Thymus (tissue), 11 donors: Measurements from ENCODE around the gene DICER1. TPM values are rescaled to one million over a fixed set of nuclear protein-coding genes. Genes with fewer than 3 reads are reported as not detected.

Source experiments
- DNase-seq, 9 donors: peaks; one replicate each; pipeline ENCODE4 v3.0.0-alpha.2; 2013; ENCODE audit warnings: low spot score in 9 of 9, low read depth in 6 of 9, missing footprints in 1 of 9
- H3K27ac ChIP-seq, 2 donors: one replicate each; pipeline ENCODE4 v1.5.1; 2013; ENCODE audit warnings: control low read depth in 1 of 2, low read depth in 1 of 2, low read length in 1 of 2, mild to moderate bottlenecking in 1 of 2, moderate library complexity in 1 of 2
- H3K27me3 ChIP-seq, 2 donors: one replicate each; pipeline ENCODE4 v1.5.1; 2013; ENCODE audit warnings: low read length in 1 of 2; ENCODE audit not compliant: control insufficient read depth in 2 of 2, insufficient read depth in 1 of 2
- H3K36me3 ChIP-seq, 2 donors: one replicate each; pipeline ENCODE4 v1.5.1; 2013; ENCODE audit warnings: low read length in 1 of 2, mild to moderate bottlenecking in 1 of 2, moderate library complexity in 1 of 2; ENCODE audit not compliant: control insufficient read depth in 2 of 2, insufficient read depth in 2 of 2
- H3K4me1 ChIP-seq, 2 donors: one replicate each; pipeline ENCODE4 v1.5.1; 2013; ENCODE audit warnings: low read length in 2 of 2; ENCODE audit not compliant: control insufficient read depth in 2 of 2, insufficient read depth in 2 of 2
- H3K4me3 ChIP-seq, 2 donors: one replicate each; pipeline ENCODE4 v1.5.1; 2013; ENCODE audit warnings: low read length in 2 of 2, control low read depth in 1 of 2, mild to moderate bottlenecking in 1 of 2
- H3K9me3 ChIP-seq, 2 donors: one replicate each; pipeline ENCODE4 v1.5.1; 2013; ENCODE audit warnings: low read length in 1 of 2, mild to moderate bottlenecking in 1 of 2; ENCODE audit not compliant: control insufficient read depth in 2 of 2, insufficient read depth in 1 of 2
- WGBS: extraction: QIAGEN DNeasy Blood & Tissue Kit; methylation state at CpG from one replicate; pipeline ENCODE4 v1.1.7; 2013; 5-methylcytosine and 5-hydroxymethylcytosine counted together
- polyA plus RNA-seq: library from polyadenylated mRNA; stranded (reverse); fragments of 200-250 nt; gene quantifications from one replicate; pipeline ENCODE4 v1.2.3, GENCODE V29; 2013
- total RNA-seq: library from RNA; stranded (reverse); fragments of 120-200 nt; gene quantifications from one replicate; pipeline ENCODE4 v1.2.4, GENCODE V29; 2013
- donor health status: healthy.

The DICER1 gene
- total and polyA plus RNA-seq, 2 donors = 14.8 to 33.3 TPM

- Histone ChIP-seq H3K27ac (no peak overlapping the region), H3K4me1 (peaks cover 0 to 12% of the 10 kb centered on the region in 2 donors)
- WGBS = 95% methylated on average over 3 of the region's 3 CpGs
These were observed 31.1 kb upstream of the DICER1 start for GRCh38 chr14:95188380-95188779.

GRCh38 chr14:95185767-95186392 lies 28.6 kb upstream of the DICER1 start:
- peaks cover 0 to 8% of the 10 kb centered on the region in 2 donors for H3K4me1 ChIP-seq
- no peaks in the 10 kb centered on the region for H3K36me3 ChIP-seq
- H3K27me3 ChIP-seq = no peaks in the 10 kb centered on the region
- no peaks in the 10 kb centered on the region for H3K9me3 ChIP-seq
- WGBS = 33% methylated on average over 11 of the region's 11 CpGs
- H3K4me3 ChIP-seq = no peak overlapping the region
- peak overlapping the region in 1 of 2 donors; percentile 56 for H3K27ac ChIP-seq
- DNase-seq = peak in 1 of 9 donors; percentile 5

More at GRCh38 chr14:95188380-95188779, 31.1 kb upstream of the DICER1 start:
- Histone ChIP-seq H3K27me3 (no peaks in the 10 kb centered on the region), H3K36me3 (no peaks in the 10 kb centered on the region), H3K4me3 (no peak overlapping the region), H3K9me3 (no peaks in the 10 kb centered on the region)
- no peak for DNase-seq

- peak overlapping the region in 1 of 2 donors; percentile 56 for H3K27ac ChIP-seq
- WGBS = 55% methylated on average over 12 of the region's 12 CpGs
- H3K4me1 ChIP-seq = peaks cover 0 to 8% of the 10 kb centered on the region in 2 donors
- no peaks in the 10 kb centered on the region for H3K9me3 ChIP-seq
- H3K27me3 ChIP-seq = no peaks in the 10 kb centered on the region
- DNase-seq = peak in 2 of 9 donors; percentile 3 to 32
- H3K36me3 ChIP-seq = no peaks in the 10 kb centered on the region
- H3K4me3 ChIP-seq = no peak overlapping the region
These were observed 27.9 kb upstream of the DICER1 start for GRCh38 chr14:95185033-95185766.

GRCh38 chr14:95184413-95184790 lies 27.1 kb upstream of the DICER1 start:
- Histone ChIP-seq H3K27ac (no peak overlapping the region), H3K27me3 (no peaks in the 10 kb centered on the region), H3K4me1 (peaks cover 0 to 8% of the 10 kb centered on the region in 2 donors), H3K4me3 (no peak overlapping the region), H3K36me3 (no peaks in the 10 kb centered on the region), H3K9me3 (no peaks in the 10 kb centered on the region)
- 90% methylated on average over 2 of the region's 2 CpGs for WGBS
- DNase-seq = no peak

- H3K4me3 ChIP-seq = no peak overlapping the region
- H3K27me3 ChIP-seq = no peaks in the 10 kb centered on the region
- DNase-seq = no peak
- 80% methylated on average over 6 of the region's 6 CpGs for WGBS
- no peak overlapping the region for H3K27ac ChIP-seq
- peaks cover 0 to 8% of the 10 kb centered on the region in 2 donors for H3K4me1 ChIP-seq
- no peaks in the 10 kb centered on the region for H3K36me3 ChIP-seq
- no peaks in the 10 kb centered on the region for H3K9me3 ChIP-seq
These were observed 26.4 kb upstream of the DICER1 start for GRCh38 chr14:95183532-95184412.

GRCh38 chr14:95183082-95183481 lies 25.8 kb upstream of the DICER1 start:
- no peaks in the 10 kb centered on the region for H3K36me3 ChIP-seq
- no peak overlapping the region for H3K4me3 ChIP-seq
- H3K4me1 ChIP-seq = peaks cover 0 to 8% of the 10 kb centered on the region in 2 donors
- DNase-seq = no peak
- H3K27ac ChIP-seq = no peak overlapping the region
- WGBS = 95% methylated on average over 1 of the region's 1 CpG
- no peaks in the 10 kb centered on the region for H3K9me3 ChIP-seq
- H3K27me3 ChIP-seq = no peaks in the 10 kb centered on the region

- Histone ChIP-seq H3K36me3 (no peaks in the 10 kb centered on the region), H3K4me1 (peaks cover 0 to 8% of the 10 kb centered on the region in 2 donors), H3K9me3 (no peaks in the 10 kb centered on the region), H3K27ac (no peak overlapping the region), H3K27me3 (no peaks in the 10 kb centered on the region), H3K4me3 (no peak overlapping the region)
- 97% methylated on average over 8 of the region's 8 CpGs for WGBS
- DNase-seq = no peak
These were observed 25.1 kb upstream of the DICER1 start for GRCh38 chr14:95182379-95182778.

GRCh38 chr14:95180966-95181741 lies 23.8 kb upstream of the DICER1 start:
- WGBS = 96% methylated on average over 8 of the region's 8 CpGs
- DNase-seq = no peak
- H3K36me3 ChIP-seq = no peaks in the 10 kb centered on the region
- H3K27me3 ChIP-seq = no peaks in the 10 kb centered on the region
- H3K4me3 ChIP-seq = no peak overlapping the region
- peaks cover 0 to 5% of the 10 kb centered on the region in 2 donors for H3K4me1 ChIP-seq
- no peaks in the 10 kb centered on the region for H3K9me3 ChIP-seq
- H3K27ac ChIP-seq = no peak overlapping the region
